Endometrium (tissue), 2 donors: ENCODE results near the gene GNB1.

Experiments
- FAIRE-seq: peaks from 2 replicates; lab custom pipeline; 2012; peaks lifted over from hg19 to GRCh38; lab: Jason Lieb, UNC
- donor health status: control.
- donor health status: control.

The GNB1 gene

DNA sequence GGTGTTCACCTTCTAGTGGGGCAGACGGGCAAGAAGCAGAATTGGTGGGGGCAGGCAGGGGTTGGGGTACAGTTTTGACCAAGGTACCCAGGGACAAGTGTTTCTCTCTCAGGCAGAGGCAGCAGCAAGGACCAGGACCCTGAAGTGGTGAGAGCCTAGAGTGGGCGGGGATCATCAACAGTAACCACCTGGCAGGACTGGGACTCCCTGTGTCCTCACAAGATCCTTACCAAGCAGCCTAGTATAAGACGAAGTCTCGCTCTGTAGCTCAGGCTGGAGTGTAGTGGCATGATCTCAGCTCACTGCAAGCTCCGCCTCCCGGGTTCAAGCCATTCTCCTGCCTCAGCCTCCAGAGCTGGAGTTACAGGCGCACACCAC lies 109.4 kb downstream of the GNB1 start:
- no peak for FAIRE-seq

DNA sequence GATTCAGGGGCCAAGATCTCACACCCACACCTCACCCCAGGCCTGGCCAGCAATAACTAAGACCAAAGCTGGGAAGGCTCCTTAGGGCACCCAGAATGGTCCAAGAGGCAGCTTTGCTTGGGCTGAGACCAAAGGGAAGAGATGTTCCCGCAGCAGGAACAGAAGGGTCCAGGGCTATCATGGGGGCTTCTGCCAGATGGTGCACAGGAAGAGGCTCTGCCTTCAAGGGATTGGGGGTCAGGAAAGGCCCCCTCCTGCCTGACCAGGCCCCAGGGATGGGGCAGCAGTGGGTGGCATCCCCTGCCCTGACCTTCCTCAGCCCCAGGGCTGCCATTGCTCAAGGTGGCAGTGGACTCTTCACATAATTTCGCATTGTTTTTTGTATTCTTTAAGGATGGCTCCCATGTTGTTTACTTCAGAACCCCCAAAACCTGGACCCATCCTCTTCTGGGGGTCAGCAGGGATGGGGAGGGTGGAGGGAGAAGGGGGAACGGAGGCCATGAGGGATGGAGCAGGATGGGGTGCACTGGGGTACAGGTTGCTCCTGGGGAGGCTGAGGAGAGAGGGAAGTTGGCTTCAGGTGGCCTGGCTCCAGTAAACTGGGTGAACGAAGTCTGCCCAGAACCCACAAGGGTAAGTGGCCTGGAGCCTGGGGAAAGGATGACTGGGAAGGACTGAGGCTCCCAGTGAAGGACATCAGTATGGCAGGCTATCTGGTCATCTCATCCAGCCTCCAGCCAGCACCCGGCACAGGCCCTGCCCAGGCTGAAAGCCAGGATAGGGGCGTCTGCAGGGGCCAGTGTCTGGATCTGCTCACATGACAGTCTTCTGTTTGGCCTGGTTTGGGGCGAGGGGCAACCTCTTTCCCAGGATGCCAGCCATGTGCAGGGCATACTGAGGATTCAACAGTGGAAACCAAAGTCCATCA lies 110.0 kb downstream of the GNB1 start:
- no peak for FAIRE-seq

DNA sequence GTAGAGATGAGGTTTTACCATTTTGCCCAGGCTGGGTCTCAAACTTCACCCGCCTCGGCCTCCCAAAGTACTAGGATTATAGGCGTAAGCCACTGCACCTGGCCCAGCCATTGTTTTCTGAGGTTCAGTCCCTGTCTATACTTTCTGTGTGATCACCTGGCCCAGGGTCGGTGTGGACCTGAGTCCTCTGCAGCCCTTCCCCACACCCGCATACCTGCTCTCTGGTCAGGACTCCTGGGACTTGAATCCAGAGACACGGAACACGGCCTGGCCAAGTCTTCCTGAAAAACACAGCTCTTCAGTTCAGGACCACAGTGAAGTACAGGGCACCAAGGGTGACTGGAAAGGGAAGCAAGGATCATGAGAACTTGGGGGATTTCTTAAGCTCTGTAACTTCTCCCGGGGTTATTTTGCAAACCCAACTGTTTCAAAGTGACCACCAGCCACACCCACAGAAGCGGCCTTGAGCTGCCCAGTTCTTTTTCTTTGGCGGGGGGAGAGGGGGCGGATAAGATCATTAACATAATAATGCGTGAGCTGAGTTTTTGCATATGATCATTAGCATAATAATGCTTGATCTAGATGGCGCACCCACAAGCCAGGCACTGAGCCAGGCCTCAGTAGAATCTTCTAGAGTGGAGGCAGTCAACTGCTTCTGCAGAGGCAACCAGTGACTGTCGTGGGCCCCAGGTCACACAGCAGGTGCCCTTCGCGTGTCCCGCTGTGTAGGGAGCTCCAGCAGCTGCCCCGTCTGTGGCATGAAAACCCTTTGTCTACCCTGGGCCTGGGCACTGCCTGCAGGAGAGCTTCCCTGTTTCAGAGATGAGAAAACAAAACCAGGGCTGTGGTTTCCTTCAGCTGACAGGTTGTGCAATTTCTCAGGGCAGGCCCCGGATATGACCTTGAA lies 110.9 kb downstream of the GNB1 start:
- FAIRE-seq: no peak

DNA sequence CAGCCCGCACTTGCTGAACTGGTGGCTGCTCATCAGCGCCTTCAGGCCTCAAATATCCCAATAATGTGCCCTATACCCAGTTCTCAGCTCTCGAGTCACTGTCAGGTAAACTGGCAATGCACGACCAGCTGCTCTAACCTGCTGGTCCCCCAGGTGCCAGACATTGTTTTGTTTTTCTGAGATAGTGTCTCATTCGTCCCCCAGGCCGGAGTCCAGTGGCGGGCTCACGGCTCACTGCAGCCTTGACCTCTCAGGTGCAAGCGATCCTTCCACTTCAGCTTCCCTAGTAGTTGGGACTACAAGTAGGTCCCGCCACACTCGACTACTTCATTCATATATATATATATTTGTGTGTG lies 111.6 kb downstream of the GNB1 start:
- no peak for FAIRE-seq

DNA sequence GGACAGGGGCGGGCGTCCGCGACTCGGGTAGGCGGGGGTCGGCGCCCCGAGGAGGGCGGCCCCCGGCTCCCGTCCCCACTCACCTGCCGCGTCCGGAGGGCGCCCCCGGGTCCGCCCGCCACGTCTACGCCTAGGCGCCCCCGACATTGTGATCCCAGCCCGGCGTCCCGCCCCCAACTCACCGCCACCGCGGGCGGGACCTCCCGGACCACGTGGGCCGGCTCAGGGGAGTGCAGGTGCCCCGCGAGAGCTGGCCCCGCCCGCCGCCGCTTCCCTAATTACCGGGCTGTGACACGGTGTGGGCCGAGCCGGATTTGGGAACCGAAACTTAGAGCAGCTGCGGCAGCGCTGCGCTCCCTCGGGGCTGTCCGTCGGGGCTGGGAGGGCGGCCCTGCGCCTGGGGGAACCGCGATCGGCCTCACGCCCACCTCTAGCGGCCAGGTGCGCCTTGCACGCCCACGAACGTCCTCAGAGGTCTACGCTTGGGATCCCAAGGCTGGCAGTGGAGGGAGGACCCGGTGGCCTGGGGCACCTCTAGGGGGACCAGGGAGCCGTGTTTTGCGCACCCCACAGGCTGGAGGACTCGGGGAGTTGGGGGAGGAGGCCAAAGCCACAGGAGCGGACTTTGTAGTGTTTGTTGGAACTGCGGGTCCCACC lies 112.1 kb downstream of the GNB1 start:
- FAIRE-seq: no peak

DNA sequence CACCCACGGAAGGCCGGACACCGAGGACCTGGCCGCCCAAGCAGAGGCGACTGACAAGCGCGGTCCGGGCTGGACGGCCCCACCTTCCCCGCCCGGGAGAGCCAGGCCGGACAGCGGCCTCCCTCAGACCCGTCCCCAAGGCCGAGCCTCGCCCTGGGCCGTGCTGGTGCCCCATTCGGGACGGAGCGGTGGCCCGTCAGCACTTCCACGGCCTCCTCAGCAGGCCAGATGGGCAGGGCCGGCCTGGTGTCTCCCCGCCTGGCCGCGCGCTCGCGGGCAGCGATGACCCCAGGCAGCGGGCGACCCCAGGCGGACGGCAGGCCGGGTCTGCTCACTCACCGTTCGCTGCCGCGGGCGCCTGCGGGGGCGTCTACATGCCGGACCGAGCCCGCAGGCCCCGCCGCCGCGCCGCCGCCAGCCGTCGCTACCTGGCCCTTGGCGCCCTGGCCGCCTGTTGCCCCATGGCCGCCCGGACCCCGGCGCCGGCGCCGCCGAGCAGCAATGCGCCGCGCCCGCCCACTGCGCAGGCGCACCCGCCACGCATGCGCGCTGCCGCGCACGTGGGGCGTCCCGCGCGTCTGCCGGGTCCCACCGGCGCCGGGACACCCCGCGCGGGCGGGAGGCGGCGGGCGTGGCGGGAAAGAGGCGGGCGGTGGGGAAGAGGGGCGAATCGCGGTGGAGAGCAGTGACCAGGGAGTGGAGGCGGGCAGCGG lies 112.8 kb downstream of the GNB1 start, which contains the start of gene NADK:
NADK (minus strand) TSS at position 521 of the 713 bp plus-strand sequence. CDS start 13,064 bp downstream, outside the sequence.
- FAIRE-seq: no peak

DNA sequence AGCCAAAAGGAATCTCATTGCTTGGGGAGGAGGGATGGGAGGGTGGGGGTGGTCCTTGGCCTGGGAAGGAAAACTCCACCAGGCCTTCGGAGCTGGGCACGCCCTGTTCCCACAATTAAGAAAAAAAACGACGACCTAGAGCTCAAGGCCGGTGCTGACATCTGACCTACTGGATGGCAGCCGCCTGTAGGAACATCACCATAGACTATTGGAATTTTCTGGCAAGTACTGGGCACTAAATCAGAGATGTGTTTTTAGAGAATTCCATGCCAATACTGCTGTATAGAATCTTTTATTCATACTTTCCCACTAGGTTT lies 113.3 kb downstream of the GNB1 start:
- FAIRE-seq: no peak

DNA sequence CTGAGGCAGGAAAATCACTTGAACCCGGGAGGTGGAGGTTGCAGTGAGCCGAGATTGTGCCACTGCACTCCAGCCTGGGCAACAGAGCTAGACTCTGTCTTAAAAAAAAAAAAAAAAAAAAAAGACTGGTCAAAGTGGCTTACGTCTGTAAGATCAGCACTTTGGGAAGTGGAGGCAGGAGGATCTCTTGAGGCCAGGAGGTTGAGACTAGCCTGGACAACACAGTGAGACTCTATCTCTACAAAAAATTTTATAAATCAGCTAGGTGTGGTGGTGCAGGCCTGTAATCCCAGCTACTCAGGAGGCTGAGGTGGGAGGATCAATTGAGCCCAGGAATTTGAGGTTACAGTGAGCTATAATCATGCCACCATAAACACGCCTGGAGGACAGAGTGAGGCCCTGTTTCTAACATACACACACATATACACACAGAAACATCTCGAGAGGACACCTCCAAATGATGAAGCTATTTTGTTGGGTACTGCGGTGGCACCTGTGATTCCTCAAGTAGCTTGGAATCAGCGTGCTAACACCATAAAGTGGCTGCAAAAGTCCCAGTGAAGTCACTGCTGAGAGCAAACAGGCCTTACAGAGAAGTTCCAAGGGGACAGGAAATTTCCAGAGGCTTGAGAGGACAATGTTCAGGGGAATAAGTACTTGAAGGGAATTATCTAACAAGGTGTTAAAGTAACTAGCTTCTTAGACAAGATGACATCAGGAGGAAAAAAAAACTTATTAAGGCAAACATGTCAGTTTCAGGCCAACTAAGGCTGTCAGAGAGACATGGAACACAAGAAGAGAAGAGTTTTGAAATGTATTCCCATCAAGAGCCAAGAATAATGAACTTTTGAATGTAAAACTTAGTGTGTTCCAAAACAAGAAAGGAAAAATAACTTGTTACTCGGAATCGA lies 114.0 kb downstream of the GNB1 start:
- no peak for FAIRE-seq

DNA sequence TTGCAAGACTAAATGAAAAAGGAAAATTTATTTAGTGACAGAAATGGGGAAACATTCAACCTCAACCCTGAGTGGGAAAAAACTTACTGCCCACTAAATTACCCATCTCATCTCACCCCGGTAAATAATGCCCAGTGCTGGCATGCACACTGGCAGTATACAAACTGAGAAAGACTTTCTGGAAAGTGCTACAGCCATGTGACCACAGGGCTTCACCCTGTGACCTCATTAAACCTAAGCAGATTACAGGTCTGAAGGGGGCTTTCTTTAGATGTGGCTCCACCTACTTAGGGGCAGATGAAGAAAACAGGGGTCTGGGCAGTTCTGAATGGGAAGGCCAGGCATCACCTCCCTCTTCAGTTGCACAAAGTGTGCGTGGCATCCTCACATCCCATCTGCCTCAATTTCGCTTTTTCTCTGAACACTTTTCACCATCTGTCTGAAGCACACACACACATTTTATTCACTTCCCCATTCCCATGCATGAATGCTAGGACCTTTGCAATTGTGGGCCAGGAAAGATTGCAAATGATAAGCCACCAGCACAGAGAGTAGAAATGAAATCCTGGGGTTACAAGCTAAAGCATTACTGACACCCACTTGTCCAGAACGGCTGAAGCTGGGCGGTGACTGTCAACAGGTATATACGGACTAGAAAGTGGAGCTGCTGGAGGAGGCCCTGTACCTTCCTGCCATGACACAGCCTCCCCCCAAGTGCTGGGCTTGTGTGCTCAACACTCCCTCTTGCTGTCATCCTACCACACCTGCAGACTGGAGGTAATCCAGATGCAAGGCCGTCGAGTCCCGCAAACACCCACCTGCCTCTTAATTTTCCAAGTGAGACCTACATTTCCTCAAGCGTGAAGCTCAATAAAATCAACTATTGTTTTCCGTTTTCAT lies 115.3 kb downstream of the GNB1 start:
- FAIRE-seq: no peak

DNA sequence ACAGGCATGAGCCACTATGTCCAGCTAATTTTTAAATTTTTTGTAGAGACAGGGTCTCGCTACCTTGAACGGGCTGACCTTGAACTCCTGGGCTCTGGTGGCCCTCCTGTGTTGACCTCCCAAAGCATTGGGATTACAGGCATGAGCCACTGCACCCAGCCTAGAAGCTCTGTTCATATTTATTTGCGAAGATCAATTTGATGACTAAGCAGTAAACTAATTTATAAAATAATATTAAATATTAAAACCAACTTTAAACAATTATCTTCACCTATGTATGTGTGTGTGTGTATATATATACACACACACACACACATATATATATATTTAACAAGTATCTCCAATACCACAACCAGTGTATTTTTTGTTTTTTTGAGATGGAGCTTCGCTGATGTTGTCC lies 117.0 kb downstream of the GNB1 start:
- FAIRE-seq: no peak

DNA sequence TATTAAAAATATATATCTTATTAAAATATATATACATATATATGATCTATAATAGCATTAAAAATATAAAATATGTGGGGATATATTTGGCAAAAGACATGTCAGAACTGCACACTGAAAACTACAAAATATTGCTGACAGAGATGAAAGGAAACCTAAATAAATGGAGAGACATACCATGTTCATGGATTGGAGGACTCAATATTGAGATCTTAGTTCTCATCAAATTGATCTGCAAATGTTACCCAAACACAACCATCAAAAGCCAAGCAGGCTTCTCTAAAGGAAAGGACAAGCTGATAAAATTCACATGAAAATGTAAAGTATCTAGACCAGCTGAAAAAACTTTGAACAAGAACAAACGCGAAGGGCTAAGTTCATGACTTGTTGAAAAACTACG lies 119.8 kb downstream of the GNB1 start:
- no peak for FAIRE-seq

DNA sequence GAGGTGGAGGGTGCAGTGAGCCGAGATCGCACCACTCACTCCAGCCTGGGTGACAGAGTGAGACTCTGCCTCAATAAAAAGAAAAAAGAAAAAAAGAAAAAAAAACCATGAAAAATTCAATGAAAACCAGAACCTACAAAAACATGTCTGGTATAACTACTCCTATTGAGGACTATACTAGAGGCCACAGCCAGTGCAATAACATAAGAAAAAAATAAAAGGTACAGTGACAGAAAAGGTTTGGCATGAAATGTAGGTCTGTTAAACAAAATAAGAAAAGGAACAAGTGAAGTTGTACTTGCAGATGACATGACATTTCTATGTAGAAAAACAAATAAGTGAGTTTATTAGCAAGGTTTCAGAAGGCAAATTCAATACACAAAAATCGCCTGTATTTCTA lies 120.8 kb downstream of the GNB1 start:
- no peak for FAIRE-seq

DNA sequence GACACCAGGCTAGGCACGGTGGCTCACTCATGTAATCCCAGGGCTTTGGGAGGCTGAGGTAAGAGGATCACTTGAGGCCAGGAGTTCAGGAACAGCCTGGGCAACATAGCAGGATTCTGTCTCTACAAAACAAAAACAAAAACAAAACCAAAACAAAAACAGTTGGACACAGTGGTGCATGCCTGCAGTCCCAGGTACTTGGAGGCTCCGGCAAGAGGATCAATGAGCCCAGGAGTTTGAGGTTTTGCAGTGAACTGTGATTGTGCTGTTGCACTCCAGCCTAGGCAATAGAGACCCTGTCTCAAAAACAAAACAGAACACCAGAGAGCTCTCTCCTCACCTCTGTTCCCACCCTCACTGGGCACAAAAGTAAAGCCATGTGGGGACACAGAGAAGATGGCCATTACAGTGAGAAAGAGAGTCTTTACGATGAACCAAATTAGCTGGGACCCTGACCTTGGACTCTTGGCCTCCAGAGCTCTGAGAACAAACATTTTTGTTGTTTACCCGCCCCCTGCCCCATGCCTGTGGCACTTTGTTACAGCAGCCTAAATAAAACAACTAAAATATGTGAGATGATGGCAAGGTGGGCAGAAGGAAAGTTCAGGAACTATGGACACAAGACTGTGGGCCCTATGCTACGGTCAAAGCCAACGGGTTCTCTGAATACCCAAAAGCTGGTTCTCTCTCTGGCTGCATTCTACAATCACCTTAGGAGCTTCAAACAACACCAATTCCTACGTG lies 122.5 kb downstream of the GNB1 start:
- FAIRE-seq: no peak

DNA sequence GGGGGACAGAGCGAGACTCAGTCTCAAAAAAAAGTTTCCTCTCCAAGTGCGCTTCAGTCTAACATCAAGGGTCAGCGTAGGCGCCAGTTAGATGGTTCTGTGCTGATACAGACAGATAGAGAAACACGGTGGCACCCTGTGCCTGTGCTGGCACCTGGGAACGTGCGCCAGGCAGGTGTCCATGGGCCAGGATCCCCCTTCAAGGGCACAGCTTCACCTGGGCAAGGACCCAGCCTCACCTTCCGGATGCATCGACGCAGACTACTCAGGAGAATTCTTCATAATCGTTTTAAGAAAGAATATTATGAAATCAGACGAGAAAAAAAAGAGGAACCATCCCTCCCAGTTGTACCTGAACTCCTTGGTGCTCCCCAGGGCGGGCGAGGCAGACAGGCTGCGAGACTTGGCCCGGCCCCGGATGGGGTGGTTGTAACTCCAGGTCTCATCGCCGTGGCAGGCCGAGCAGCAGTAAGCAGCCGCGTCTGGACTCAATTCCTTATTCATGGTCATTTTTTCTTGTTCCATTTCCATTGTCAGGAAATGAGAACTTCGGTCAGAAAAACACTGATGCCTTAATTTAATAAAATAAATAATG lies 125.9 kb downstream of the GNB1 start:
- no peak for FAIRE-seq

DNA sequence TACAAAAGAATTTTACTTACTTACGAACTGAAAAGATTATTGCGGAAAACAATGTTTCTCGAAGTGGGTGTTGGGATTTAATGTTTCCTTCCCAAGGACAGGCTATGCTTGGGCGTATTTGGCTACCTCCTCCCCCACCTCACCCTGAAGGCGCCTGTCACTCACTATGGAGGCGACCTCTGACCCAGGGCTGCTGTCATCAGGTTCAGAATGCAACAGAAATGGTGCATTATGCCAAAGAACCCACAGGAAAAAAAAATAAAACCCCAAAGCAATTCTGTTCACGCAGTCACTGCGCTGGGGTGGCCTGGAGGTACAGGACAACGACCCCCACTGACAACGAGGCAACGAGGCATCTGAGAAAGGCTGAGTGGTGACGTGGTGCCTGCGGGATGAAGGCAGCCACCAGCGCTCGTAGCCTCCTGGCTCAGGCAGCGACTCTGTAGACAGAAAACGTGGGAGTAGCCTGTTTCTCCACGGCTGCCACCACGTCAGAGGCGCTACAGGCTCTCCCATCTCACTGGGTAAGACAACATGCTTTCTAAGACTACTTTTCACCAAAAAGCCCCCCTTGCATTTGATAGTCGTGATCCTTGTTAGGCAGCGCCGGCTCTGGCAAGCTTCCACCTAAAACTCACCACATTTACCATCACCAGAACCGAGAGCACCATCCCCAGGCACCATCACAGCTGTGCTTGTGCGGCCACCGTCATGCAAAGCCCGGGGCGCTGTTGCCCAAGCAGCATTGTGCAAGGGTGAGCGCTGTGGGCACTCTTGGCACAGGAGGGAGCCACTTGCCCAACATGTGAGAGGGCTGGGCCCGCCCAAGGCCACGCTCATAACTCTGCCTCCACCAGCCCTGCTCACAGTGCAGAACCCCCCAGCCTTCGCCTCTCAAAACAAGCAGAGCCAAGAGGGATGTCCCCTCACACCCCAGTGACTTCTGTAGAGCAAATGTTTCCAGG lies 126.9 kb downstream of the GNB1 start:
- FAIRE-seq: no peak

DNA sequence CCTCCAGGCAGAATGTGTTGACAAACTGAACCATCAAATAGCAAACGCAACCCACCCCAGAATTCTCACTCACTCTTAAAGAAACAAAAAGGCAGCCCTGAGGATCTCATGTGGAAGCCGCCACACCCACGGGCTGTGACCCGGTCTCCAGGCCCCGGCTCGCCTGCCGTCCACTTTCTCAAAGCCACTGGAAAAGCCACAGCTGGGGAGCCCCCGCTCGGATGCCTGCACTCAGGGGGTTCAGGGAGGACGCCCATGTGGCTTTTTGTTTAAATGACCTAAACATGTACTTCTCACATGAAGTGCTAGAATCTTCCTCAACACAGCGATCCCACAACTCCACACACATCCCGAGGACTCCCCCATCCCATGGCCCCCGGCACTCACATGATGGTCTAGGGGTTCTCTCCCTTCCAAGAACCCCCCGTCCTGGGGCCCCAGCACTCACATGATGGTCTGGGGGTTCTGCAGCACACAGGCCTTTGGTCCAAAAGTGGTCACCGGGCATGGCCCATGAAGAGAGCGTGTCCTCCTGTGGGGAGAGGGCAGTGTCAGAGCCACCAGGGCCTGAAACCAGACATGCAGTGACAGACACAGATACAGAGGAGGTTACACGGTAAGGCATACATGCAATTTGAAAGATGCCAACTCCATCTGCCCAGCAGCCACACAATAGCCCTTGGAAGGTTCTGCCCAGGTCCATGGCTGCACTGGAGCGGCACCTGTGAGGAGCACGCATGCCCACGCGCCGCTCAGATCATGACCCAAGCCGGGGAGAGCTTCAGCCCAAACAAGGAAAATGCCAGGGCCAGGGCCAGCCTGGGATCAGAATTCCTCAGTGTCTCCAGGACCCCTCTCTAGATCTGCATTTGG lies 129.1 kb downstream of the GNB1 start:
- FAIRE-seq: no peak

DNA sequence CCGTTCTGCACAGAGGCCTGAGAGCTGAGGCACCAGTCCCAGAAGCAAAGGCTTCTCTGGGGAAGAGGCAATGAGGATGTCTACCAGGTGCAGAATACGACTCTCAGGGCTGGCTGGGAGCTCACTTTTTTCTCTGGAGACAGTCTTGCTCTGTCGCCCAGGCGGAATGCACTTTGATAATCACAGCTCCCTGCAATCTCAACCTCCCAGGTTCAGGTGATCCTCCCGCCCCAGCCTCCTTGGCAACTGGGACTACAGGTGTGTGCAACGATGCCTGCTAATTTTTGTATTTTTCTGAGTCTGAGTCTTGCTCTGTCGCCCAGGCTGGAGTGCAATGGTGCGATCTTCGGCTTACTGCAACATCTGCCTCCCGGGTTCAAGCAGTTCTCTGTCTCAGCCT lies 130.2 kb downstream of the GNB1 start:
- FAIRE-seq: no peak
